ENCODE data around the gene GAGE12G.
"Not testable (repeated sequence)": the region's sequence is repeated elsewhere in the genome, so short reads cannot be mapped to it uniquely, and the experiment has no call there.

GAGE12G gene

GRCh38 chrX:49570100-49570499 is at the start of gene GAGE12G:
GAGE12G (plus strand) TSS chrX:49570400; CDS start chrX:49571555, 1,155 bp downstream.
- DNase-seq: not testable (repeated sequence)

DNA sequence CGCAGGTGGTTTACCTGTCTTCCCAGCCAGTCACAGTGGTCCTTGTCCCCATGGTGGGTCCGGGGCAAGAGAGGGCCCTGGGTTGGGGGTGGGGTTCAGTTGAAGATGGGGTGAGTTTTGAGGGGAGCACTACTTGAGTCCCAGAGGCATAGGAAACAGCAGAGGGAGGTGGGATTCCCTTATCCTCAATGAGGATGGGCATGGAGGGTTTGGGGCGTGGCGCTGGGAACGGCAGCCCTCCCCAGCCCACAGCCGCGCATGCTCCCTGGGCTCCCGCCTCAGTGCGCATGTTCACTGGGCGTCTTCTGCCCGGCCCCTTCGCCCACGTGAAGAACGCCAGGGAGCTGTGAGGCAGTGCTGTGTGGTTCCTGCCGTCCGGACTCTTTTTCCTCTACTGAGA is 38.3 kb upstream of the GAGE12G start, which contains the start of gene GAGE12C:
TSS of gene GAGE12C (plus strand) at position 301 of the 400 bp plus-strand sequence. CDS start 1,155 bp downstream, outside the sequence.
- not testable (repeated sequence) for DNase-seq

DNA sequence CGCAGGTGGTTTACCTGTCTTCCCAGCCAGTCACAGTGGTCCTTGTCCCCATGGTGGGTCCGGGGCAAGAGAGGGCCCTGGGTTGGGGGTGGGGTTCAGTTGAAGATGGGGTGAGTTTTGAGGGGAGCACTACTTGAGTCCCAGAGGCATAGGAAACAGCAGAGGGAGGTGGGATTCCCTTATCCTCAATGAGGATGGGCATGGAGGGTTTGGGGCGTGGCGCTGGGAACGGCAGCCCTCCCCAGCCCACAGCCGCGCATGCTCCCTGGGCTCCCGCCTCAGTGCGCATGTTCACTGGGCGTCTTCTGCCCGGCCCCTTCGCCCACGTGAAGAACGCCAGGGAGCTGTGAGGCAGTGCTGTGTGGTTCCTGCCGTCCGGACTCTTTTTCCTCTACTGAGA is 28.8 kb upstream of the GAGE12G start, which contains the start of gene GAGE12D:
TSS of gene GAGE12D (plus strand) at position 301 of the 400 bp plus-strand sequence. CDS start 1,155 bp downstream, outside the sequence.
- DNase-seq: not testable (repeated sequence)

DNA sequence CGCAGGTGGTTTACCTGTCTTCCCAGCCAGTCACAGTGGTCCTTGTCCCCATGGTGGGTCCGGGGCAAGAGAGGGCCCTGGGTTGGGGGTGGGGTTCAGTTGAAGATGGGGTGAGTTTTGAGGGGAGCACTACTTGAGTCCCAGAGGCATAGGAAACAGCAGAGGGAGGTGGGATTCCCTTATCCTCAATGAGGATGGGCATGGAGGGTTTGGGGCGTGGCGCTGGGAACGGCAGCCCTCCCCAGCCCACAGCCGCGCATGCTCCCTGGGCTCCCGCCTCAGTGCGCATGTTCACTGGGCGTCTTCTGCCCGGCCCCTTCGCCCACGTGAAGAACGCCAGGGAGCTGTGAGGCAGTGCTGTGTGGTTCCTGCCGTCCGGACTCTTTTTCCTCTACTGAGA is 19.2 kb upstream of the GAGE12G start, which contains the start of gene GAGE12E:
TSS of gene GAGE12E (plus strand) at position 301 of the 400 bp plus-strand sequence. CDS start 1,155 bp downstream, outside the sequence.
- not testable (repeated sequence) for DNase-seq

DNA sequence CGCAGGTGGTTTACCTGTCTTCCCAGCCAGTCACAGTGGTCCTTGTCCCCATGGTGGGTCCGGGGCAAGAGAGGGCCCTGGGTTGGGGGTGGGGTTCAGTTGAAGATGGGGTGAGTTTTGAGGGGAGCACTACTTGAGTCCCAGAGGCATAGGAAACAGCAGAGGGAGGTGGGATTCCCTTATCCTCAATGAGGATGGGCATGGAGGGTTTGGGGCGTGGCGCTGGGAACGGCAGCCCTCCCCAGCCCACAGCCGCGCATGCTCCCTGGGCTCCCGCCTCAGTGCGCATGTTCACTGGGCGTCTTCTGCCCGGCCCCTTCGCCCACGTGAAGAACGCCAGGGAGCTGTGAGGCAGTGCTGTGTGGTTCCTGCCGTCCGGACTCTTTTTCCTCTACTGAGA is 9.7 kb upstream of the GAGE12G start, which contains the start of gene GAGE12F:
TSS of gene GAGE12F (plus strand) at position 301 of the 400 bp plus-strand sequence. CDS start 1,155 bp downstream, outside the sequence.
- not testable (repeated sequence) for DNase-seq

DNA sequence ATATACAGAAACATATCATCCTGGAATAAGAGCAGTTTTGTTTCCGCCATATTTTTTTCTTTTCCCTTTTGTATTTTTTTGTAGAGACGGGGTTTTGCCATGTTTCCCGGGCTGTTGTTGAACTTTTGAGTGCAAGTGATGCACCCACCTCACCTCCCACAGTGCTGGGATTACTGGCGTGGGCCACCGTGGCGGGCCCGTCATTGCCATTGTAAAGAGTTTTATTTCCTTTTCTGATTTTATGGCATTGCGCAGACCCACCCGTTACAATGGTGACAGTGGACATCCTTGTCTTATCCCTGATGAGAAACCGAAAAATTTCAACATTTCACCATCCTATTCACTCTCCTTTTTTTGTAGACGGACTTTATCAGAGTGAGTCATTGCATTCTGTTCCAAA is 1.5 kb upstream of the GAGE12G start:
- not testable (repeated sequence) for DNase-seq

DNA sequence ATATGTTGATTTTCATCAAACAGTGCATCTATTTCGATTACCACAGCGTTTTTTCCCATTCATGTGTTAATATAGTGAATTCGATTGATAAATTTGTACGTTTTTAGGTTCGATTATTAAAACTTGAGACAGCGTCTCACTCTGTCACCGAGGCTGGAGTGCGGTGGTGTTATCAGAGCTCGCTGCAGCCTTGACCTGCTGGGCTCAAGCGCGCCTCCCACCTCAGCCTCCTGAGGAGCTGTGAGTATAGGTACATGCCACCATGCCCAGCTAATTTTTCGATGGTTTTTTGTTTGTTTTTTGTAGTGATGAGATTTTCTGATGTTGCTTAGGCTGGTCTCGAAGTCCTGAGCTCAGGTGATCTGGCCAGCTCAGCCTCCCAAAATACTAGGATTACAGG is 1.0 kb upstream of the GAGE12G start:
- not testable (repeated sequence) for DNase-seq

GRCh38 chrX:49579649-49580048 is 9.4 kb downstream of the GAGE12G start, which contains the start of gene GAGE12H:
GAGE12H (plus strand) TSS chrX:49579949; CDS start chrX:49581104, 1,155 bp downstream.
- not testable (repeated sequence) for DNase-seq

- DNase-seq: not testable (repeated sequence)
Observed at GRCh38 chrX:49589196-49589595, 19.0 kb downstream of the GAGE12G start, which contains the start of gene GAGE2A. GAGE2A (plus strand) TSS chrX:49589496; CDS start chrX:49590651, 1,155 bp downstream.

- DNase-seq: not testable (repeated sequence)
Observed at GRCh38 chrX:49589769-49590478, 19.7 kb downstream of the GAGE12G start.

- not testable (repeated sequence) for DNase-seq
Observed at GRCh38 chrX:49590488-49590887, 20.3 kb downstream of the GAGE12G start.

DNA sequence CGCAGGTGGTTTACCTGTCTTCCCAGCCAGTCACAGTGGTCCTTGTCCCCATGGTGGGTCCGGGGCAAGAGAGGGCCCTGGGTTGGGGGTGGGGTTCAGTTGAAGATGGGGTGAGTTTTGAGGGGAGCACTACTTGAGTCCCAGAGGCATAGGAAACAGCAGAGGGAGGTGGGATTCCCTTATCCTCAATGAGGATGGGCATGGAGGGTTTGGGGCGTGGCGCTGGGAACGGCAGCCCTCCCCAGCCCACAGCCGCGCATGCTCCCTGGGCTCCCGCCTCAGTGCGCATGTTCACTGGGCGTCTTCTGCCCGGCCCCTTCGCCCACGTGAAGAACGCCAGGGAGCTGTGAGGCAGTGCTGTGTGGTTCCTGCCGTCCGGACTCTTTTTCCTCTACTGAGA is 28.5 kb downstream of the GAGE12G start, which contains the start of gene GAGE1:
TSS of gene GAGE1 (plus strand) at position 301 of the 400 bp plus-strand sequence. CDS start 1,155 bp downstream, outside the sequence.
- DNase-seq: not testable (repeated sequence)

DNA sequence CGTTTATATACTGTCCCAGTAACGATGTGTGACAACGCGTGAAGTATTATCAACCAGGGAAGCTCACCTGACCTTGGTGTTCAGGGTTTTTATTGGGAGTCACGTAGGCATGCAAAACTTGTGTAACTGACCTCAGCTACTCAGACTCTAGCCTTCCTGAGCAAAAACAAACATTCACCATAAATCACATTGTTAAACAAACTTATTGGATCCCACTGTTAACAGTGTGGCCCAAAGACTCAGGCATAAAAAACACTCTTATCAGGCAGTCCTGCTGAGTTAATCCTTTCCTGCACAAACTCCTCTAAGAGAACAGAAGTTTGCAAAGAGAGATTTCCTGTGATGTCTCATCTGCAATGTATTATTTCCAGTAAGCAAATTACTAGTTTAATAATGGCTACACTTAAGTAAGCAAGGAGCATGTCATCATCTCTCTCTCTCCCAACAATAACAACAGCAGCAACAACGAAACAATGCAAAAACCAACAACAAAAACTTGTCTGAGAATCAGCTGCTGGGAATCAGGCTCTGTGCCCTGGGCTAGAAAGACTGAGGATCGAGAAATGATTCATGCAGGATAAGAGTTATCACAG is 40.6 kb downstream of the GAGE12G start:
- no peak for DNase-seq

- DNase-seq: no peak
Observed at GRCh38 chrX:49618574-49618973, 48.4 kb downstream of the GAGE12G start.
